Testis (tissue), 2 donors: Measurements from ENCODE around the gene ANTXRL.

Experiments used
- POLR2A ChIP-seq: fragments of 450-650 bp; IDR thresholded peaks from one replicate; pipeline ENCODE4 v1.6.1; 2017; ENCODE audit warnings: antibody characterized with exemption, mild to moderate bottlenecking, moderate library complexity
- TF ChIP-seq, protein P1 (sequence below), 3 experiments: fragments of 450-650 bp in 2 of 3; fragments of 200-600 bp in 1 of 3; sonication (generic) in 1 of 3; IDR thresholded peaks; one replicate each; pipeline ENCODE4 v1.5.1; 2016 to 2019; ENCODE audit warnings: antibody characterized with exemption in 3 of 3, mild to moderate bottlenecking in 2 of 3, moderate library complexity in 1 of 3

DNA sequence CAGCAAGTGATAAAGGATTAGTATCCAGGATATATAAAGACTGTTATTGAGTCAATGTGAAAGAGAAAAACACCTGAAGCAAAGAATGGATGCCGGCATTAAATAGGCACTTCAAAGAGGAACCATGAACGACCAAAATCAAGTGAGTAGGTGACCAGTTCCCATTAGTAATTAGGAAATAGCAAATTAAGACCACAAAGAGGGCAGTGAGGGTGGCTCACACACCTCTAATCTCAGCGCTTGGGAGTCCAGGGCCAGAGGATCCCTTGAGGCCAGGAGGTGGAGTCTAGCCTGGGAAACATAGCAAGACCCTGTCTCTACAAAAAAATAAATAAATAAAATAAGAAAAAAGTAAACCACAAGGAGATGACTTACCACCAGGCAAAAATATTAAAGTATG lies 1.5 kb upstream of the ANTXRL start:
- TF ChIP-seq, protein P1, sequence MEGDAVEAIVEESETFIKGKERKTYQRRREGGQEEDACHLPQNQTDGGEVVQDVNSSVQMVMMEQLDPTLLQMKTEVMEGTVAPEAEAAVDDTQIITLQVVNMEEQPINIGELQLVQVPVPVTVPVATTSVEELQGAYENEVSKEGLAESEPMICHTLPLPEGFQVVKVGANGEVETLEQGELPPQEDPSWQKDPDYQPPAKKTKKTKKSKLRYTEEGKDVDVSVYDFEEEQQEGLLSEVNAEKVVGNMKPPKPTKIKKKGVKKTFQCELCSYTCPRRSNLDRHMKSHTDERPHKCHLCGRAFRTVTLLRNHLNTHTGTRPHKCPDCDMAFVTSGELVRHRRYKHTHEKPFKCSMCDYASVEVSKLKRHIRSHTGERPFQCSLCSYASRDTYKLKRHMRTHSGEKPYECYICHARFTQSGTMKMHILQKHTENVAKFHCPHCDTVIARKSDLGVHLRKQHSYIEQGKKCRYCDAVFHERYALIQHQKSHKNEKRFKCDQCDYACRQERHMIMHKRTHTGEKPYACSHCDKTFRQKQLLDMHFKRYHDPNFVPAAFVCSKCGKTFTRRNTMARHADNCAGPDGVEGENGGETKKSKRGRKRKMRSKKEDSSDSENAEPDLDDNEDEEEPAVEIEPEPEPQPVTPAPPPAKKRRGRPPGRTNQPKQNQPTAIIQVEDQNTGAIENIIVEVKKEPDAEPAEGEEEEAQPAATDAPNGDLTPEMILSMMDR (IDR thresholded peaks at IDR 0.05), result no peak
- TF ChIP-seq POLR2A, result no peak
